ENCODE results near the gene GDA.
"Not testable (repeated sequence)": the region's sequence is repeated elsewhere in the genome, so short reads cannot be mapped to it uniquely, and the experiment has no call there.

The GDA gene

GRCh38 chr9:72280913-72281500, 131.8 kb downstream of the GDA start:
- peak; percentile 76 for DNase-seq

GRCh38 chr9:72289401-72289800, 140.2 kb downstream of the GDA start:
- no peak for DNase-seq

- DNase-seq: no peak
Measured at GRCh38 chr9:72290311-72290710, 141.1 kb downstream of the GDA start.

GRCh38 chr9:72291576-72291975, 142.3 kb downstream of the GDA start:
- not testable (repeated sequence) for DNase-seq

- DNase-seq: no peak
Measured at GRCh38 chr9:72292256-72292682, 143.0 kb downstream of the GDA start.

GRCh38 chr9:72292874-72293607, 143.8 kb downstream of the GDA start:
- DNase-seq: no peak

GRCh38 chr9:72294936-72295335, 145.7 kb downstream of the GDA start:
- DNase-seq: no peak

GRCh38 chr9:72297516-72297915, 148.3 kb downstream of the GDA start:
- no peak for DNase-seq

- no peak for DNase-seq
Measured at GRCh38 chr9:72299017-72299603, 149.9 kb downstream of the GDA start.

- DNase-seq: no peak
Measured at GRCh38 chr9:72300873-72301272, 151.6 kb downstream of the GDA start.
